GM21381 (cell line): ENCODE results near the gene CGB8.

Experiments used
- ATAC-seq: cut with Tn5 transposase; IDR thresholded peaks from one replicate; pipeline ENCODE4 v1.9.1; 2021; ENCODE audit warnings: mild to moderate bottlenecking, moderate library complexity; ENCODE audit not compliant: unreplicated experiment

The CGB8 gene

GRCh38 chr19:49014123-49014869, 34.6 kb downstream of the CGB8 start:
- no peak for ATAC-seq

DNA sequence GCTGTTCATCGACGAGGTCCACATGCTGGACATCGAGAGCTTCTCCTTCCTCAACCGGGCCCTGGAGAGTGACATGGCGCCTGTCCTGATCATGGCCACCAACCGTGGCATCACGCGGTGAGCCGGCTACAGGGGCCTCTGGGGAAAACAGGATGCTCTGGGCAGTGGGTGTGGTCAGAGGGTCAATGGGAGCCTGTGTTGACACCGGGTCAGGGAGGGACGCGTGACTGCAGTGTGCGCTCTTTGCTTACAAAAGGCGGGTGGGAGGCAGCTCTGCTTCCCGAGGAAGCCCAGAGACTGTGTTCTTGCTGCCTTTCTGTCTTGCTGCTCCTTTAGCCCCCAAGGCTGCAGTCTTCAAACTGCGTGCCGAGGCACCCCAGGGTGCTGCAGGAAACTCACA, 37.7 kb downstream of the CGB8 start:
- ATAC-seq: no peak

GRCh38 chr19:49010453-49010852, 38.5 kb downstream of the CGB8 start:
- ATAC-seq: no peak

GRCh38 chr19:49009828-49010227, 39.1 kb downstream of the CGB8 start:
- no peak for ATAC-seq

DNA sequence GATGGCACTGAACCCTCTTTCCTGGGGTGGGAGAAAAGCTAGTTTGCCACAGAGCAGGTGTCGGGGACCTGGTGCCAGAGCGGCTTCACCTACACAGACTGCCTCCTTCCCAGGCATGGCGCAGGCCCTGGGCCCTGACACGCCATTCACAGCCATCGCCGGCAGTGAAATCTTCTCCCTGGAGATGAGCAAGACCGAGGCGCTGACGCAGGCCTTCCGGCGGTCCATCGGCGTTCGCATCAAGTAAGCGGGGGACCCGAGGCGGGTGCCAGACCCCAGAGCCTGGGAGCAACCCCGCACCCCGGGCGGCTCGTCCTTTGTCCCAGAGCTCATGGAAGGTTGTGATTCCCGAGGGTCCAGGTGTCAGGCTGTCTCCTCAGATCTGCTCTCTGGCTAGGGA, 42.0 kb downstream of the CGB8 start:
- ATAC-seq: no peak

- ATAC-seq: no peak
These were observed 43.8 kb downstream of the CGB8 start for GRCh38 chr19:49004964-49005614.

DNA sequence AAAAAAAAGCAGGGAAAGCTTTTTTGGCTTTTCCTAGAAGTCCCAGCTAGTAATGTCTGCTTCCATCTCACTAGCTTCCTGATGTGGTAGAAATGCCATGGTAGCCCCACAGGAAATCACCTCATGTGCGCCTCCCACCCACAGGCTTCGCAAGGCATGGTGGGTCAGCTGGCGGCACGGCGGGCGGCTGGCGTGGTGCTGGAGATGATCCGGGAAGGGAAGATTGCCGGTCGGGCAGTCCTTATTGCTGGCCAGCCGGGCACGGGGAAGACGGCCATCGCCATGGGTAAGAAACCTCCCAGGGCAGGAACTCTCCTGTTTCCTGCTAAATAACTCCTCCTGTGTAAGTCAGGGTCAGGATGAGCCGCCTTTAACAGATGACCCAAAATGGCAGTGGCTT, 44.8 kb downstream of the CGB8 start:
- no peak for ATAC-seq

- no peak for ATAC-seq
These were observed 49.2 kb downstream of the CGB8 start for GRCh38 chr19:48999481-49000325.

- no peak for ATAC-seq
These were observed 50.9 kb downstream of the CGB8 start for GRCh38 chr19:48997972-48998371.
